Lung (tissue), 12 donors: ENCODE results near the gene COL11A2. TPM values are rescaled to one million over a fixed set of nuclear protein-coding genes. Genes with fewer than 3 reads are reported as not detected.
A peak's percentile ranks its signal among the peaks of the same experiment; 100 is the strongest.

Experiments used
- ATAC-seq: fragments of 200-7000 bp; cut with Tn5 transposase; one replicate; pipeline ENCODE4 v1.9.1; 2020; ENCODE audit warnings: moderate number of reproducible peaks; ENCODE audit not compliant: insufficient read depth, low FRiP score
- DNase-seq, 3 donors: peaks; one replicate each; pipeline ENCODE4 v3.0.0-alpha.2; 2013 to 2017
- H3K27ac ChIP-seq, 2 donors: one replicate each; pipeline ENCODE4 v1.5.1; 2013; ENCODE audit warnings: mild to moderate bottlenecking in 2 of 2, moderate library complexity in 2 of 2, control low read depth in 1 of 2, inconsistent platforms in 1 of 2, low read depth in 1 of 2, low read length in 1 of 2
- H3K27me3 ChIP-seq, 3 donors: one replicate each; pipeline ENCODE4 v1.5.1; 2013; ENCODE audit warnings: low read length in 2 of 3; ENCODE audit not compliant: control insufficient read depth in 3 of 3, insufficient read depth in 3 of 3
- H3K36me3 ChIP-seq, 4 donors: one replicate each; pipeline ENCODE4 v1.5.1; 2013; ENCODE audit warnings: low read length in 4 of 4, mild to moderate bottlenecking in 1 of 4, moderate library complexity in 1 of 4; ENCODE audit not compliant: control insufficient read depth in 4 of 4, insufficient read depth in 4 of 4
- H3K4me1 ChIP-seq, 5 donors: one replicate each; pipeline ENCODE4 v1.5.1; 2013; ENCODE audit warnings: low read length in 5 of 5, mild to moderate bottlenecking in 2 of 5, moderate library complexity in 1 of 5; ENCODE audit not compliant: control insufficient read depth in 5 of 5, insufficient read depth in 5 of 5
- H3K4me3 ChIP-seq: one replicate; pipeline ENCODE4 v1.5.1; 2013; ENCODE audit warnings: mild to moderate bottlenecking, control low read depth, moderate library complexity
- H3K9ac ChIP-seq, 2 donors: one replicate each; pipeline ENCODE4 v1.5.1; 2013; ENCODE audit warnings: low read length in 2 of 2, control low read depth in 1 of 2; ENCODE audit not compliant: insufficient read depth in 1 of 2
- H3K9me3 ChIP-seq, 4 donors: one replicate each; pipeline ENCODE4 v1.5.1; 2013; ENCODE audit warnings: low read length in 3 of 4, mild to moderate bottlenecking in 1 of 4, moderate library complexity in 1 of 4; ENCODE audit not compliant: control insufficient read depth in 4 of 4, insufficient read depth in 3 of 4
- CTCF ChIP-seq: IDR thresholded peaks from 2 replicates; pipeline ENCODE4 v1.5.1; 2012; ENCODE audit warnings: mild to moderate bottlenecking; ENCODE audit errors: control extremely low read depth, extremely low read depth
- WGBS, 2 donors: extraction: QIAGEN DNeasy Blood & Tissue Kit; methylation state at CpG; one replicate each; pipeline ENCODE4 v1.1.7; 2013; 5-methylcytosine and 5-hydroxymethylcytosine counted together
- polyA plus RNA-seq, 2 donors: library from polyadenylated mRNA; stranded (reverse); fragments of 200-250 nt; gene quantifications; one replicate each; pipeline ENCODE4 v1.2.1, GENCODE V29; 2013
- total RNA-seq, 2 donors: library from RNA; depleted of rRNA in 1 of 2; stranded (reverse); fragments of >200 nt in 1 of 2; gene quantifications; one replicate each; pipeline ENCODE4 v1.2.1, GENCODE V29; 2014 to 2021
- donor health status: control.
- donor health status: control.
- donor health status: Bipolar disorder and iron deficiency.
- donor health status: healthy.
- donor health status: DM: yes; HTN: yes; CAD: no.

Gene COL11A2
- total and polyA plus RNA-seq, 4 donors: 0.32 to 2.4 (median 0.90) TPM

- Histone ChIP-seq H3K27ac (no peak overlapping the region), H3K27me3 (no peaks in the 10 kb centered on the region), H3K36me3 (peaks cover 0 to 17% (median 6%) of the 10 kb centered on the region in 4 donors), H3K4me3 (no peak overlapping the region), H3K9me3 (no peaks in the 10 kb centered on the region), H3K9ac (no peak overlapping the region), H3K4me1 (peaks cover 4 to 50% (median 16%) of the 10 kb centered on the region in 5 donors)
- ATAC-seq (no peak), DNase-seq (no peak)
- WGBS, 2 donors: 94 to 96% methylated on average over 10 of the region's 10 CpGs
- TF ChIP-seq CTCF: no peak
Measured at GRCh38 chr6:33209856-33210255, 17.6 kb upstream of the COL11A2 start.

GRCh38 chr6:33208091-33208967, 16.1 kb upstream of the COL11A2 start, which contains the start of gene RING1:
Gene RING1 (plus strand): TSS chr6:33208500. CDS start chr6:33208823, 323 bp downstream.
- Histone ChIP-seq H3K27ac (peak within 1 kb of the TSS; percentile 89 to 92), H3K9ac (peak within 1 kb of the TSS; percentile 95 to 98), H3K4me3 (peak within 1 kb of the TSS; percentile 60), H3K9me3 (no peaks in the 10 kb centered on the region), H3K4me1 (peaks cover 4 to 48% (median 15%) of the 10 kb centered on the region in 5 donors), H3K27me3 (no peaks in the 10 kb centered on the region), H3K36me3 (peaks cover 0 to 20% (median 12%) of the 10 kb centered on the region in 4 donors)
- WGBS, 2 donors: 0% methylated on average over 61 to 86 of the region's 86 CpGs
- peak; percentile 86 to 90 (median 89) for DNase-seq
- ATAC-seq: peak; percentile 76
- TF ChIP-seq CTCF: no peak

- peak; percentile 71 to 82 (median 79) for DNase-seq
- H3K27me3 ChIP-seq: no peaks in the 10 kb centered on the region
- H3K9me3 ChIP-seq: no peaks in the 10 kb centered on the region
- TF ChIP-seq CTCF: no peak
- WGBS, 2 donors: 1 to 2% methylated on average over 27 to 29 of the region's 29 CpGs
- peaks cover 0 to 24% (median 18%) of the 10 kb centered on the region in 4 donors for H3K36me3 ChIP-seq
- ATAC-seq: no peak
- peak overlapping the region; percentile 89 to 92 for H3K27ac ChIP-seq
- H3K4me1 ChIP-seq: peaks cover under 1 to 44% (median 13%) of the 10 kb centered on the region in 5 donors
- H3K9ac ChIP-seq: peak overlapping the region; percentile 95 to 98
- H3K4me3 ChIP-seq: peak overlapping the region; percentile 60
Measured at GRCh38 chr6:33207552-33208090, 15.4 kb upstream of the COL11A2 start.
